K562 (cell line): ENCODE measurements around the gene TMEM14C. TPM values are rescaled to one million over a fixed set of nuclear protein-coding genes. Genes with fewer than 3 reads are reported as not detected.
A peak's percentile ranks its signal among the peaks of the same experiment; 100 is the strongest.

Source experiments
- ATF1 ChIP-seq, 2 experiments: fragments of 450-650 bp in 1 of 2; IDR thresholded peaks; 2 replicates each; pipeline ENCODE4 v1.6.1; 2016; ENCODE audit warnings: missing compliant biosample characterization in 1 of 2, missing genetic modification characterization in 1 of 2
- ATF6 ChIP-seq: sonication (generic); formaldehyde crosslinking; IDR thresholded peaks from 2 replicates; pipeline ENCODE4 v1.4.0; 2020; ENCODE audit warnings: mild to moderate bottlenecking, missing genetic modification reagents
- BMI1 ChIP-seq: fragments of 150-350 bp; IDR thresholded peaks from 2 replicates; pipeline ENCODE4 v1.6.1; 2014; ENCODE audit warnings: low read length
- CBFB ChIP-seq: sonication (generic); formaldehyde crosslinking; IDR thresholded peaks from 2 replicates; pipeline ENCODE4 v1.4.0; 2020; ENCODE audit warnings: mild to moderate bottlenecking, missing genetic modification reagents
- CBX3 ChIP-seq, 2 experiments: IDR thresholded peaks; 1 replicate in 1 of 2; 2 replicates in 1 of 2; pipeline ENCODE4 v1.6.1; 2012; ENCODE audit warnings: inconsistent platforms in 2 of 2, low read length in 2 of 2, borderline replicate concordance in 1 of 2, control low read depth in 1 of 2
- CHAMP1 ChIP-seq: fragments of 450-650 bp; IDR thresholded peaks from 2 replicates; pipeline ENCODE4 v1.6.1; 2016; ENCODE audit warnings: mild to moderate bottlenecking
- DNMT1 ChIP-seq: fragments of 450-650 bp; IDR thresholded peaks from 2 replicates; pipeline ENCODE4 v1.6.1; 2016; ENCODE audit warnings: antibody characterized with exemption, mild to moderate bottlenecking
- GTF2B ChIP-seq: IDR thresholded peaks from 2 replicates; pipeline ENCODE4 v1.6.1; 2011; ENCODE audit not compliant: insufficient read length; ENCODE audit errors: extremely low read depth
- KLF13 ChIP-seq: fragments of 450-650 bp; IDR thresholded peaks from 2 replicates; pipeline ENCODE4 v1.6.1; 2016; ENCODE audit warnings: missing genetic modification characterization, low read depth, mild to moderate bottlenecking, missing compliant biosample characterization, moderate library complexity, borderline replicate concordance
- MECOM ChIP-seq: fragments of 250-450 bp; sonication (Bioruptor Pico); IDR thresholded peaks from 2 replicates; pipeline ENCODE4 v1.8.0; 2022; ENCODE audit warnings: inconsistent platforms
- RCOR1 ChIP-seq, 2 experiments: IDR thresholded peaks; 2 replicates each; pipeline ENCODE4 v1.6.1; 2012; ENCODE audit warnings: low read depth in 2 of 2, low read length in 2 of 2, borderline replicate concordance in 1 of 2, improper control_type of control experiment in 1 of 2
- SMAD4 ChIP-seq: fragments of 250-450 bp; sonication (Bioruptor Pico); conservative IDR thresholded peaks from 2 replicates; pipeline ENCODE4 v1.8.0; 2021; ENCODE audit warnings: inconsistent platforms, mild to moderate bottlenecking, moderate library complexity
- THRA ChIP-seq: fragments of 450-650 bp; IDR thresholded peaks from 2 replicates; pipeline ENCODE4 v1.6.1; 2017; ENCODE audit warnings: mild to moderate bottlenecking, moderate library complexity
- USF1 ChIP-seq: sonication (generic); formaldehyde crosslinking; IDR thresholded peaks from 2 replicates; pipeline ENCODE4 v1.9.0; 2022; ENCODE audit warnings: mild to moderate bottlenecking, missing genetic modification reagents
- ZNF232 ChIP-seq: sonication (generic); formaldehyde crosslinking; IDR thresholded peaks from 2 replicates; pipeline ENCODE4 v1.8.0; 2022; ENCODE audit warnings: mild to moderate bottlenecking, missing genetic modification reagents
- polyA plus RNA-seq, 8 experiments: library from polyadenylated mRNA; depleted of rRNA in 4 of 8; stranded (reverse) in 5 of 8; unstranded in 3 of 8; fragments of >200 nt; fragmentation: Nextera tagmentation in 2 of 8; fragmentation: Illumina TruSeq in 1 of 8; extraction: Ambion mirVana in 2 of 8; extraction: Trizol in 1 of 8; gene quantifications; 2 replicates each; pipeline versions ENCODE4 v1.2.1 to v1.2.3, GENCODE V29; 2011 to 2014; ENCODE audit warnings: inconsistent platforms in 1 of 8, missing spikeins in 1 of 8
- total RNA-seq, 7 experiments: library from RNA; depleted of rRNA in 6 of 7; stranded (reverse); fragments of >200 nt in 6 of 7; fragmentation: Illumina TruSeq in 2 of 7; extraction: Trizol in 2 of 7; gene quantifications; 2 replicates each; pipeline versions ENCODE4 v1.2.1 to v1.2.3, GENCODE V29; 2011 to 2021; ENCODE audit warnings: low replicate concordance in 1 of 7
- TF ChIP-seq, protein P1 (sequence below): fragments of 200-400 bp; formaldehyde crosslinking; IDR thresholded peaks from 2 replicates; pipeline ENCODE4 v1.6.1; 2017; ENCODE audit warnings: mild to moderate bottlenecking, low read depth, low read length, moderate library complexity

Gene TMEM14C
- total and polyA plus RNA-seq, 9 of the 15 experiments (the other 6 are each of a cell fraction or from before 2014, with no cell fraction given) = 151 to 496 (median 263) TPM

DNA sequence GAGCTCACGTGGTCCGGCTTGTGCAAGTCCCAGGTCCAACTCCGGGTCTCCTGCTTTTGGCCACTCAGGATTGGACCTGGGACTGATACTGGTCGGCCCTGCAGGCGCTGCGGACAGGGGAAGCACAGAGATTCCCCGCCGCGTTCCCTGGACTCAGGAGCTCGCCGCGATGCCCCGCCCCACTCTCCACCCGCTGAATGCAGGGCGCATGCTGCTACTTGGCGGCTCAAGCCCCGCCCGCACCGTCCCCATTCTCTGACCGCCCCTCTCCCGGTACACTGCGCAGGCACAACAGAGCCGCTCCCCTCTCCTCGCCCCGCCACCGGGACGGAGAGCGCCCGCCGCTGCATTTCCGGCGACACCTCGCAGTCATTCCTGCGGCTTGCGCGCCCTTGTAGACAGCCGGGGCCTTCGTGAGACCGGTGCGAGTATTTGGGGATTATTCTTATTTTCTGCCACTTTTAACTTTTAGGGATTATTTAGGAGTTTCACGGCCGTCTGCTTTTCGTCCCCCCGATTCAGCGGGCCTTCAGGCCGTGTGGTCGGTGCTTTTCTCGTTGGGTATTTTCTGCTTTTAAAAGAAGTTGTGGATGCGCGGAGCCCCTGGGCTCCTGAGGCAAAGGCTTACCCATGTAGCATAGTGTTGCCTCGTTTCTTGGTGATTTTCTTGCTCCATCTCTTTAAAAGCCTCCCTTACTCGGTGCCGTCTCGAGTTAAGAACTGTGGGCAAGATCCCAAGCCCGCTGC lies at the start of gene TMEM14C (continued):
- no peak for TF ChIP-seq CHAMP1
- no peak; a peak in 1 of 3 replicates for TF ChIP-seq CBX3 (IDR thresholded peaks at IDR 0.05; ENCODE audit: borderline replicate concordance in 1 of 2, low read length in 2 of 2)
- no peak for TF ChIP-seq ATF1 (CRISPR knock-in tag; IDR thresholded peaks at IDR 0.05)
- TF ChIP-seq ATF1 (tag; IDR thresholded peaks at IDR 0.05) = peak; percentile 70
- TF ChIP-seq MECOM (CRISPR knock-in tag) = no peak
- TF ChIP-seq, protein P1, sequence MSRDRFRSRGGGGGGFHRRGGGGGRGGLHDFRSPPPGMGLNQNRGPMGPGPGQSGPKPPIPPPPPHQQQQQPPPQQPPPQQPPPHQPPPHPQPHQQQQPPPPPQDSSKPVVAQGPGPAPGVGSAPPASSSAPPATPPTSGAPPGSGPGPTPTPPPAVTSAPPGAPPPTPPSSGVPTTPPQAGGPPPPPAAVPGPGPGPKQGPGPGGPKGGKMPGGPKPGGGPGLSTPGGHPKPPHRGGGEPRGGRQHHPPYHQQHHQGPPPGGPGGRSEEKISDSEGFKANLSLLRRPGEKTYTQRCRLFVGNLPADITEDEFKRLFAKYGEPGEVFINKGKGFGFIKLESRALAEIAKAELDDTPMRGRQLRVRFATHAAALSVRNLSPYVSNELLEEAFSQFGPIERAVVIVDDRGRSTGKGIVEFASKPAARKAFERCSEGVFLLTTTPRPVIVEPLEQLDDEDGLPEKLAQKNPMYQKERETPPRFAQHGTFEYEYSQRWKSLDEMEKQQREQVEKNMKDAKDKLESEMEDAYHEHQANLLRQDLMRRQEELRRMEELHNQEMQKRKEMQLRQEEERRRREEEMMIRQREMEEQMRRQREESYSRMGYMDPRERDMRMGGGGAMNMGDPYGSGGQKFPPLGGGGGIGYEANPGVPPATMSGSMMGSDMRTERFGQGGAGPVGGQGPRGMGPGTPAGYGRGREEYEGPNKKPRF = no peak
- TF ChIP-seq KLF13 (tag) = 0 out of 2 replicates have a peak, but pooled peaks have one; percentile 21
- peak; percentile 22 for TF ChIP-seq GTF2B
- peak; percentile 96 for TF ChIP-seq USF1 (CRISPR knock-in tag)
- 0 out of 2 replicates have a peak, but pooled peaks have one; percentile 34 for TF ChIP-seq DNMT1
- no peak for TF ChIP-seq BMI1
- TF ChIP-seq SMAD4 (CRISPR knock-in tag) = peak; percentile 47
- peak; percentile 30 to 61; a peak in 3 of 4 replicates for TF ChIP-seq RCOR1 (IDR thresholded peaks at IDR 0.05; ENCODE audit: borderline replicate concordance in 1 of 2, low read depth in 2 of 2, low read length in 2 of 2)
- TF ChIP-seq CBFB = no peak
- no peak for TF ChIP-seq ATF6
- no peak for TF ChIP-seq THRA
- no peak for TF ChIP-seq ZNF232 (CRISPR knock-in tag)
